Activated T-cell treated with anti-CD3 and anti-CD28 coated beads, Interleukin-2, amount 50 U/mL, for 48 hours (primary cell): ENCODE measurements around the gene AHSA1.

Source experiments
- DNase-seq, 2 experiments: peaks; one replicate each; pipeline ENCODE4 v3.0.0-alpha.2; 2020

Gene AHSA1

GRCh38 chr14:77511486-77512162, 53.7 kb downstream of the AHSA1 start:
- DNase-seq, result no peak

- DNase-seq, result no peak
These were observed 58.2 kb downstream of the AHSA1 start for GRCh38 chr14:77516126-77516525.
